K562 (cell line): Measurements from ENCODE around the gene CDC37.

Experiments used
- CTCF ChIP-seq, 3 experiments: IDR thresholded peaks in 2 of 3; conservative IDR thresholded peaks in 1 of 3; 2 replicates each; pipeline ENCODE4 v1.5.1; 2011 to 2012; ENCODE audit warnings: low read length in 3 of 3, mild to moderate bottlenecking in 3 of 3, control low read depth in 2 of 3, improper control_type of control experiment in 1 of 3, inconsistent platforms in 1 of 3, low read depth in 1 of 3, mixed read lengths in 1 of 3, moderate library complexity in 1 of 3; ENCODE audit not compliant: insufficient read depth in 2 of 3
- GABPB1 ChIP-seq: sonication (generic); formaldehyde crosslinking; IDR thresholded peaks from 2 replicates; pipeline ENCODE4 v1.8.0; 2022; ENCODE audit warnings: mild to moderate bottlenecking, missing genetic modification reagents
- GATAD2B ChIP-seq: fragments of 450-650 bp; IDR thresholded peaks from 2 replicates; pipeline ENCODE4 v1.6.1; 2017; ENCODE audit warnings: mild to moderate bottlenecking, borderline replicate concordance
- GMEB1 ChIP-seq: fragments of 250-450 bp; sonication (Bioruptor Pico); IDR thresholded peaks from 2 replicates; pipeline ENCODE4 v1.4.0; 2020; ENCODE audit warnings: mild to moderate bottlenecking
- MAZ ChIP-seq, 2 experiments: fragments of 450-650 bp in 1 of 2; sonication (generic) in 1 of 2; formaldehyde crosslinking; IDR thresholded peaks in 1 of 2; conservative IDR thresholded peaks in 1 of 2; 2 replicates each; pipeline versions ENCODE4 v1.4.0 to v1.5.0; 2020; ENCODE audit warnings: mild to moderate bottlenecking in 1 of 2, missing genetic modification reagents in 1 of 2
- NFE2L1 ChIP-seq: fragments of 450-650 bp; IDR thresholded peaks from 2 replicates; pipeline ENCODE4 v1.6.1; 2016; ENCODE audit warnings: missing genetic modification characterization, low read depth, mild to moderate bottlenecking, missing compliant biosample characterization, moderate library complexity, borderline replicate concordance
- NFIX ChIP-seq: fragments of 250-450 bp; sonication (Bioruptor Pico); IDR thresholded peaks from 2 replicates; pipeline ENCODE4 v1.4.0; 2020; ENCODE audit warnings: low read depth, mild to moderate bottlenecking, moderate library complexity
- RBM22 ChIP-seq: fragments of 200-400 bp; formaldehyde crosslinking; IDR thresholded peaks from 2 replicates; pipeline ENCODE4 v1.6.1; 2018; ENCODE audit warnings: low read length, low read depth; ENCODE audit not compliant: poor library complexity, severe bottlenecking
- SMAD4 ChIP-seq: fragments of 250-450 bp; sonication (Bioruptor Pico); conservative IDR thresholded peaks from 2 replicates; pipeline ENCODE4 v1.8.0; 2021; ENCODE audit warnings: inconsistent platforms, mild to moderate bottlenecking, moderate library complexity
- YY1 ChIP-seq, 3 experiments: IDR thresholded peaks; 2 replicates each; pipeline ENCODE4 v1.6.1; 2011; ENCODE audit warnings: low read length in 2 of 3, mild to moderate bottlenecking in 2 of 3, moderate library complexity in 2 of 3, borderline replicate concordance in 1 of 3, control low read depth in 1 of 3, low read depth in 1 of 3; ENCODE audit not compliant: insufficient read depth in 3 of 3, insufficient replicate concordance in 2 of 3, control insufficient read depth in 1 of 3, insufficient read length in 1 of 3; ENCODE audit errors: extremely low read depth in 1 of 3
- ZBTB11 ChIP-seq, 3 experiments: fragments of 200-800 bp in 1 of 3; fragments of 250-450 bp in 1 of 3; fragments of 450-650 bp in 1 of 3; sonication (Bioruptor Pico) in 1 of 3; sonication (Bioruptor generic) in 1 of 3; formaldehyde crosslinking in 1 of 3; IDR thresholded peaks; 2 replicates each; pipeline versions ENCODE4 v1.6.1 to v1.8.0; 2016 to 2022; ENCODE audit warnings: mild to moderate bottlenecking in 2 of 3, missing genetic modification characterization in 2 of 3, missing compliant biosample characterization in 1 of 3, moderate library complexity in 1 of 3
- ZBTB33 ChIP-seq: sonication (generic); formaldehyde crosslinking; IDR thresholded peaks from 2 replicates; pipeline ENCODE4 v1.8.1; 2023; ENCODE audit warnings: mild to moderate bottlenecking, missing genetic modification reagents
- ZBTB40 ChIP-seq, 2 experiments: fragments of 450-650 bp in 1 of 2; sonication (generic) in 1 of 2; formaldehyde crosslinking in 1 of 2; IDR thresholded peaks; 2 replicates each; pipeline versions ENCODE4 v1.7.1 to v1.9.0; 2016 to 2022; ENCODE audit warnings: inconsistent platforms in 1 of 2, mild to moderate bottlenecking in 1 of 2, missing genetic modification reagents in 1 of 2

- no peak for TF ChIP-seq NFE2L1 (tag)
- no peak for TF ChIP-seq ZBTB11 (CRISPR knock-in tag; IDR thresholded peaks at IDR 0.05)
- no peak for TF ChIP-seq ZBTB40 (IDR thresholded peaks at IDR 0.05)
- no peak for TF ChIP-seq ZBTB40 (CRISPR knock-in tag; IDR thresholded peaks at IDR 0.05)
- TF ChIP-seq YY1 (IDR thresholded peaks at IDR 0.05; ENCODE audit: borderline replicate concordance in 1 of 3, control insufficient read depth in 1 of 3, extremely low read depth in 1 of 3, insufficient read depth in 3 of 3, insufficient read length in 1 of 3, insufficient replicate concordance in 2 of 3, low read depth in 1 of 3, low read length in 2 of 3): no peak
- no peak for TF ChIP-seq GABPB1
- TF ChIP-seq MAZ (CRISPR knock-in tag; conservative IDR thresholded peaks at IDR 0.05 in 1 of 2, IDR thresholded peaks at IDR 0.05 in 1 of 2): no peak
- no peak for TF ChIP-seq GMEB1
- peak; percentile 96 for TF ChIP-seq ZBTB33 (CRISPR knock-in tag)
- peak; percentile 51 for TF ChIP-seq RBM22
- no peak for TF ChIP-seq SMAD4 (CRISPR knock-in tag)
- no peak for TF ChIP-seq NFIX (CRISPR knock-in tag)
- TF ChIP-seq GATAD2B: no peak
- TF ChIP-seq CTCF (IDR thresholded peaks at IDR 0.05 in 2 of 3, conservative IDR thresholded peaks at IDR 0.05 in 1 of 3; ENCODE audit: insufficient read depth in 2 of 3, low read depth in 1 of 3, low read length in 3 of 3): no peak
Observed at GRCh38 chr19:10352764-10353671, 50.3 kb downstream of the CDC37 start.
